H1 (cell line): ENCODE data around the gene VPS37C. TPM values are rescaled to one million over a fixed set of nuclear protein-coding genes. Genes with fewer than 3 reads are reported as not detected.

Experiments used
- CTCF ChIA-PET: fragments of 300-600 bp; sonication (Branson Sonifier 250); formaldehyde crosslinking; loops from one replicate; lab custom pipeline; 2021; ENCODE audit not compliant: partially characterized antibody; lab: Charles Lee
- POLR2A ChIA-PET: fragments of 300-600 bp; sonication (Branson Sonifier 250); formaldehyde crosslinking; loops from one replicate; lab custom pipeline; 2021; ENCODE audit warnings: inconsistent platforms; ENCODE audit not compliant: partially characterized antibody; lab: Charles Lee
- DNase-seq, 2 experiments: peaks; one replicate each; pipeline versions ENCODE4 v3.0.0 to v3.0.0-alpha.2; 2010 to 2022; ENCODE audit warnings: low spot score in 2 of 2, low read depth in 1 of 2, mixed read lengths in 1 of 2
- FAIRE-seq: peaks from 2 replicates; lab custom pipeline; 2011; peaks lifted over from hg19 to GRCh38; lab: Jason Lieb, UNC
- H2AFZ ChIP-seq: 2 replicates; pipeline ENCODE4 v1.8.1; 2012; ENCODE audit warnings: low read length, inconsistent platforms
- H2AK5ac ChIP-seq: 2 replicates; pipeline ENCODE4 v1.6.1; 2013; ENCODE audit warnings: low read depth, low read length
- H2BK120ac ChIP-seq: replicated peaks from 2 replicates; pipeline ENCODE3; 2013; ENCODE audit warnings: low read depth, low read length, inconsistent platforms
- H2BK12ac ChIP-seq: 2 replicates; pipeline ENCODE4 v1.6.1; 2013; ENCODE audit warnings: low read depth, low read length
- H2BK15ac ChIP-seq: 2 replicates; pipeline ENCODE4 v1.6.1; 2013; ENCODE audit warnings: low read length
- H2BK20ac ChIP-seq: 2 replicates; pipeline ENCODE4 v1.6.1; 2013; ENCODE audit warnings: low read length
- H2BK5ac ChIP-seq: 2 replicates; pipeline ENCODE4 v1.6.1; 2013; ENCODE audit warnings: low read depth, low read length
- H3K14ac ChIP-seq: 2 replicates; pipeline ENCODE4 v1.6.1; 2013; ENCODE audit warnings: inconsistent platforms; ENCODE audit not compliant: insufficient read length
- H3K18ac ChIP-seq: 2 replicates; pipeline ENCODE4 v1.6.1; 2013; ENCODE audit warnings: low read length; ENCODE audit errors: extremely low read depth
- H3K23ac ChIP-seq: 2 replicates; pipeline ENCODE4 v1.6.1; 2013; ENCODE audit warnings: inconsistent platforms; ENCODE audit not compliant: insufficient read length
- H3K23me2 ChIP-seq: 2 replicates; pipeline ENCODE4 v1.6.1; 2013; ENCODE audit warnings: low read depth, low read length
- H3K27ac ChIP-seq: 2 replicates; pipeline ENCODE4 v1.6.1; 2011; ENCODE audit warnings: low read depth, low read length, inconsistent platforms
- H3K27me3 ChIP-seq, 4 experiments: replicated peaks in 1 of 4; 1 replicate in 1 of 4; 2 replicates in 3 of 4; pipeline versions ENCODE4 v1.6.1 to v1.8.1; 2011 to 2013; ENCODE audit warnings: low read length in 3 of 4, mild to moderate bottlenecking in 3 of 4, inconsistent platforms in 2 of 4, mixed read lengths in 2 of 4, moderate library complexity in 1 of 4; ENCODE audit not compliant: control insufficient read depth in 3 of 4, insufficient read depth in 3 of 4; ENCODE audit errors: extremely low read depth in 1 of 4
- H3K36me3 ChIP-seq, 4 experiments: 2 replicates each; pipeline versions ENCODE4 v1.6.1 to v1.8.1; 2011 to 2013; ENCODE audit warnings: mild to moderate bottlenecking in 4 of 4, low read length in 3 of 4, moderate library complexity in 2 of 4, control low read depth in 1 of 4, inconsistent platforms in 1 of 4; ENCODE audit not compliant: insufficient read depth in 4 of 4, control insufficient read depth in 2 of 4
- H3K4ac ChIP-seq: replicated peaks from 2 replicates; pipeline ENCODE3; 2013; ENCODE audit warnings: low read length, low read depth, mixed read lengths, inconsistent platforms; ENCODE audit not compliant: insufficient read length
- H3K4me1 ChIP-seq, 4 experiments: replicated peaks in 1 of 4; 1 replicate in 1 of 4; 2 replicates in 3 of 4; pipeline versions ENCODE4 v1.6.1 to v1.8.1; 2011 to 2013; ENCODE audit warnings: low read length in 3 of 4, inconsistent platforms in 2 of 4, mixed read lengths in 1 of 4; ENCODE audit not compliant: insufficient read depth in 4 of 4, control insufficient read depth in 3 of 4
- H3K4me2 ChIP-seq, 2 experiments: 2 replicates each; pipeline versions ENCODE4 v1.6.1 to v1.8.1; 2011 to 2013; ENCODE audit warnings: low read depth in 2 of 2, low read length in 2 of 2, control low read depth in 1 of 2, inconsistent platforms in 1 of 2, mild to moderate bottlenecking in 1 of 2; ENCODE audit not compliant: insufficient read depth in 1 of 2
- H3K4me3 ChIP-seq, 4 experiments: fragments of 200-600, 300-600 bp in 1 of 4; sonication (generic), shearing (Covaris generic), sonication (Bioruptor Twin) in 1 of 4; 2 replicates each; pipeline versions ENCODE4 v1.5.1 to v1.8.1; 2011 to 2016; ENCODE audit warnings: low read length in 4 of 4, low read depth in 3 of 4, control low read depth in 2 of 4, inconsistent platforms in 2 of 4, mild to moderate bottlenecking in 2 of 4, mixed read lengths in 1 of 4, moderate library complexity in 1 of 4; ENCODE audit not compliant: insufficient read depth in 2 of 4; ENCODE audit errors: extremely low read depth in 1 of 4
- H3K56ac ChIP-seq: replicated peaks from 2 replicates; pipeline ENCODE3; 2013; ENCODE audit warnings: low read depth, mild to moderate bottlenecking, mixed read lengths, low read length, inconsistent platforms; ENCODE audit not compliant: insufficient read length
- H3K79me1 ChIP-seq: 2 replicates; pipeline ENCODE4 v1.6.1; 2013; ENCODE audit warnings: low read depth, low read length, control low read depth
- H3K79me2 ChIP-seq, 2 experiments: 2 replicates each; pipeline versions ENCODE4 v1.6.1 to v1.8.1; 2012 to 2013; ENCODE audit warnings: low read length in 2 of 2, mild to moderate bottlenecking in 2 of 2, inconsistent platforms in 1 of 2; ENCODE audit not compliant: insufficient read depth in 2 of 2, control insufficient read depth in 1 of 2
- H3K9ac ChIP-seq, 4 experiments: replicated peaks in 1 of 4; 1 replicate in 1 of 4; 2 replicates in 3 of 4; pipeline versions ENCODE4 v1.6.1 to v1.8.1; 2011 to 2013; ENCODE audit warnings: low read depth in 3 of 4, low read length in 3 of 4, control low read depth in 2 of 4, mild to moderate bottlenecking in 2 of 4, moderate library complexity in 2 of 4, inconsistent platforms in 1 of 4; ENCODE audit errors: extremely low read depth in 1 of 4
- H3K9me3 ChIP-seq, 2 experiments: 2 replicates each; pipeline versions ENCODE4 v1.6.1 to v1.8.1; 2012 to 2013; ENCODE audit warnings: mild to moderate bottlenecking in 2 of 2, moderate library complexity in 2 of 2, control low read depth in 1 of 2, inconsistent platforms in 1 of 2, low read depth in 1 of 2, low read length in 1 of 2, mixed read lengths in 1 of 2; ENCODE audit not compliant: insufficient read depth in 2 of 2
- H4K20me1 ChIP-seq, 2 experiments: replicated peaks in 1 of 2; 2 replicates each; pipeline versions ENCODE3 to v1.8.1; 2011 to 2013; ENCODE audit warnings: inconsistent platforms in 2 of 2, low read length in 2 of 2, mild to moderate bottlenecking in 1 of 2; ENCODE audit not compliant: insufficient read depth in 2 of 2, control insufficient read depth in 1 of 2
- H4K5ac ChIP-seq: 2 replicates; pipeline ENCODE4 v1.6.1; 2013; ENCODE audit warnings: low read length, low read depth, mixed read lengths, inconsistent platforms; ENCODE audit not compliant: insufficient read length
- H4K8ac ChIP-seq: 2 replicates; pipeline ENCODE4 v1.8.0; 2013; ENCODE audit warnings: mild to moderate bottlenecking, moderate library complexity, low read length, inconsistent platforms; ENCODE audit not compliant: insufficient read depth; ENCODE audit errors: extremely low read depth
- H4K91ac ChIP-seq: replicated peaks from 2 replicates; pipeline ENCODE3; 2013; ENCODE audit warnings: low read length, mixed read lengths, inconsistent platforms; ENCODE audit not compliant: insufficient read length
- CHD1 ChIP-seq: IDR thresholded peaks from 2 replicates; pipeline ENCODE4 v1.6.1; 2012; ENCODE audit warnings: low read depth, low read length, improper control_type of control experiment
- JUND ChIP-seq: IDR thresholded peaks from 2 replicates; pipeline ENCODE4 v1.6.1; 2011; ENCODE audit warnings: mild to moderate bottlenecking, improper control_type of control experiment, low read length
- POLR2A ChIP-seq, 2 experiments: IDR thresholded peaks; 1 replicate in 1 of 2; 2 replicates in 1 of 2; pipeline ENCODE4 v1.6.1; 2011; ENCODE audit warnings: low read depth in 2 of 2, low read length in 2 of 2, mild to moderate bottlenecking in 2 of 2; ENCODE audit errors: control extremely low read depth in 1 of 2
- POU5F1 ChIP-seq: IDR thresholded peaks from 2 replicates; pipeline ENCODE4 v1.6.1; 2011; ENCODE audit warnings: low read depth, mild to moderate bottlenecking, low read length, moderate library complexity
- RAD21 ChIP-seq, 2 experiments: IDR thresholded peaks in 1 of 2; conservative IDR thresholded peaks in 1 of 2; 2 replicates each; pipeline ENCODE4 v1.6.1; 2011; ENCODE audit warnings: low read depth in 2 of 2, low read length in 2 of 2, improper control_type of control experiment in 1 of 2, inconsistent platforms in 1 of 2, mild to moderate bottlenecking in 1 of 2, moderate library complexity in 1 of 2
- WGBS, 2 experiments: shearing (Covaris generic) in 1 of 2; methylation state at CpG; one replicate each; pipeline versions ENCODE4 v1.1.6 to v1.1.7; 2013 to 2015; ENCODE audit warnings: low lambda C conversion rate in 2 of 2, mixed read lengths in 2 of 2, inconsistent platforms in 1 of 2, low coverage in 1 of 2, missing lambda C conversion rate in 1 of 2; ENCODE audit not compliant: insufficient replicate concordance in 2 of 2, insufficient coverage in 1 of 2, insufficient read length in 1 of 2; ENCODE audit errors: extremely low coverage in 1 of 2, missing lambda C conversion rate in 1 of 2; 5-methylcytosine and 5-hydroxymethylcytosine counted together
- polyA plus RNA-seq, 7 experiments: library from polyadenylated mRNA; depleted of rRNA in 3 of 7; stranded (reverse) in 5 of 7; unstranded in 2 of 7; fragments of >200 nt in 5 of 7; fragments of 200-250 nt in 2 of 7; gene quantifications; 1 replicate in 5 of 7; 2 replicates in 1 of 7; 4 replicates in 1 of 7; pipeline versions ENCODE4 v1.2.1 to v1.2.3, GENCODE V29; 2011 to 2013; ENCODE audit warnings: missing spikeins in 2 of 7, mixed read lengths in 2 of 7
- total RNA-seq: library from RNA; stranded (reverse); fragmentation: NEBNext Ultra II Directional; extraction: Animal tissue kit (Norgen Biotek cat#: 25700); gene quantifications from 2 replicates; pipeline ENCODE4 v1.2.1, GENCODE V29; 2021
- TF ChIP-seq, protein P1 (sequence below), 3 experiments: IDR thresholded peaks; 1 replicate in 2 of 3; 2 replicates in 1 of 3; pipeline versions ENCODE4 v1.5.1 to v1.6.1; 2011; ENCODE audit warnings: low read length in 3 of 3, mild to moderate bottlenecking in 3 of 3, inconsistent platforms in 2 of 3, low read depth in 1 of 3, moderate library complexity in 1 of 3; ENCODE audit not compliant: insufficient read depth in 1 of 3; ENCODE audit errors: control extremely low read depth in 1 of 3

The VPS37C gene
- total and polyA plus RNA-seq, 2 of the 8 experiments (the other 6 are each of a cell fraction or from before 2014, with no cell fraction given), result 12.9 to 21.0 TPM

DNA sequence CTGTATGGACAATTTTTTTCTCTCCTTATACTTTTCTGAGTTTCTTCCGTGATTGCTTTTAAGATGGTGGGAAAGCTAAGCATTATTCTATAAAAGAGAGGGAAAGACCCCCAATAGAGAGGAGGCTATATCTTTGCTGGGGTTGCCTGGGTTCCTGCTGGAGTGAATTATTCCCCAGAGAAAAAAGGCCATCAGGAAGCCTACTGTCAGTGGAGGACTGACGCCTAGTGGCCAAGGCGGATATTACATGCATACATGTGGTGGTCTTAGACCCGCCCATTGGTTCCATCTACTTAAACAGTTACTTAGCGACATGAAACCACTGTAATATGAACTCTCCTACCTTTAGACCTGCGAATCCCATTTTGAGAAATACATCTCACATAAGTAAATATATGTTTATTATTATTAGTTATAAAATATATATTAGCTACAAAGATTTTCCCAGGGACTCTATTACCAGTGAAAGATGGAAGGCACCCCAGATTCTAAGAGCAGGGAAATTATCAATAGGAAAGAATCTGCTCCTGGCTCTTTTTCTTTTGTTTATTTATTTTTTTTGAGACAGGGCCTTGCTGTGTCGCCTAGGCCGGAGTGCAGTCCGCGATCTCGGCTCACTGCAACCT lies 26.4 kb upstream of the VPS37C start:
- Histone ChIP-seq H3K79me2 (no peaks in the 10 kb centered on the region), H2AK5ac (no peak overlapping the region), H3K27ac (no peak overlapping the region), H3K9me3 (no peaks in the 10 kb centered on the region), H3K79me1 (no peaks in the 10 kb centered on the region), H4K8ac (no peak overlapping the region), H3K18ac (no peak overlapping the region), H4K5ac (no peak overlapping the region), H2AFZ (no peak overlapping the region), H3K56ac (no peak overlapping the region), H4K20me1 (no peaks in the 10 kb centered on the region), H3K36me3 (no peaks in the 10 kb centered on the region), H2BK120ac (no peak overlapping the region), H3K4me1 (no peaks in the 10 kb centered on the region), H2BK20ac (no peak overlapping the region), H2BK12ac (no peak overlapping the region), H3K4me2 (no peak overlapping the region), H3K9ac (no peak overlapping the region), H2BK5ac (no peak overlapping the region), H3K4me3 (no peak overlapping the region), H3K23ac (no peak overlapping the region), H3K27me3 (no peaks in the 10 kb centered on the region), H3K23me2 (no peaks in the 10 kb centered on the region), H3K4ac (no peak overlapping the region), H3K14ac (no peak overlapping the region), H4K91ac (no peak overlapping the region), H2BK15ac (no peak overlapping the region)
- CTCF ChIA-PET, result interaction anchor here (0.7 to 5.0 kb wide), 39 partner anchors 9 to 350 kb away, joined by 3 to 38 read pairs (median 4); partner anchors contain the start of genes CD6 and VPS37C
- 41% methylated on average over 11 of the region's 11 CpGs; no CpG with 5 or more reads in 1 of the 2 experiments for WGBS, 2 experiments
- POLR2A ChIA-PET, result no interaction called here
- DNase-seq, result peak; percentile 58 to 90
- FAIRE-seq, result peak; percentile 81
- TF ChIP-seq POU5F1 (no peak), JUND (0 out of 2 replicates have a peak, but pooled peaks have one; percentile 25), CHD1 (no peak), RAD21 (IDR thresholded peaks at IDR 0.05 in 1 of 2, conservative IDR thresholded peaks at IDR 0.05 in 1 of 2; ENCODE audit: low read depth in 2 of 2, low read length in 2 of 2) (peak; percentile 96 to 97), POLR2A (IDR thresholded peaks at IDR 0.05; ENCODE audit: control extremely low read depth in 1 of 2, low read depth in 2 of 2, low read length in 2 of 2) (no peak)
- TF ChIP-seq, protein P1, sequence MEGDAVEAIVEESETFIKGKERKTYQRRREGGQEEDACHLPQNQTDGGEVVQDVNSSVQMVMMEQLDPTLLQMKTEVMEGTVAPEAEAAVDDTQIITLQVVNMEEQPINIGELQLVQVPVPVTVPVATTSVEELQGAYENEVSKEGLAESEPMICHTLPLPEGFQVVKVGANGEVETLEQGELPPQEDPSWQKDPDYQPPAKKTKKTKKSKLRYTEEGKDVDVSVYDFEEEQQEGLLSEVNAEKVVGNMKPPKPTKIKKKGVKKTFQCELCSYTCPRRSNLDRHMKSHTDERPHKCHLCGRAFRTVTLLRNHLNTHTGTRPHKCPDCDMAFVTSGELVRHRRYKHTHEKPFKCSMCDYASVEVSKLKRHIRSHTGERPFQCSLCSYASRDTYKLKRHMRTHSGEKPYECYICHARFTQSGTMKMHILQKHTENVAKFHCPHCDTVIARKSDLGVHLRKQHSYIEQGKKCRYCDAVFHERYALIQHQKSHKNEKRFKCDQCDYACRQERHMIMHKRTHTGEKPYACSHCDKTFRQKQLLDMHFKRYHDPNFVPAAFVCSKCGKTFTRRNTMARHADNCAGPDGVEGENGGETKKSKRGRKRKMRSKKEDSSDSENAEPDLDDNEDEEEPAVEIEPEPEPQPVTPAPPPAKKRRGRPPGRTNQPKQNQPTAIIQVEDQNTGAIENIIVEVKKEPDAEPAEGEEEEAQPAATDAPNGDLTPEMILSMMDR (IDR thresholded peaks at IDR 0.05; ENCODE audit: control extremely low read depth in 1 of 3, insufficient read depth in 1 of 3, low read depth in 1 of 3, low read length in 3 of 3), result peak; percentile 80 to 93 (median 89)
